ENCODE data around the gene FOXD1.
"Not testable (repeated sequence)": the region's sequence is repeated elsewhere in the genome, so short reads cannot be mapped to it uniquely, and the experiment has no call there.

The FOXD1 gene

DNA sequence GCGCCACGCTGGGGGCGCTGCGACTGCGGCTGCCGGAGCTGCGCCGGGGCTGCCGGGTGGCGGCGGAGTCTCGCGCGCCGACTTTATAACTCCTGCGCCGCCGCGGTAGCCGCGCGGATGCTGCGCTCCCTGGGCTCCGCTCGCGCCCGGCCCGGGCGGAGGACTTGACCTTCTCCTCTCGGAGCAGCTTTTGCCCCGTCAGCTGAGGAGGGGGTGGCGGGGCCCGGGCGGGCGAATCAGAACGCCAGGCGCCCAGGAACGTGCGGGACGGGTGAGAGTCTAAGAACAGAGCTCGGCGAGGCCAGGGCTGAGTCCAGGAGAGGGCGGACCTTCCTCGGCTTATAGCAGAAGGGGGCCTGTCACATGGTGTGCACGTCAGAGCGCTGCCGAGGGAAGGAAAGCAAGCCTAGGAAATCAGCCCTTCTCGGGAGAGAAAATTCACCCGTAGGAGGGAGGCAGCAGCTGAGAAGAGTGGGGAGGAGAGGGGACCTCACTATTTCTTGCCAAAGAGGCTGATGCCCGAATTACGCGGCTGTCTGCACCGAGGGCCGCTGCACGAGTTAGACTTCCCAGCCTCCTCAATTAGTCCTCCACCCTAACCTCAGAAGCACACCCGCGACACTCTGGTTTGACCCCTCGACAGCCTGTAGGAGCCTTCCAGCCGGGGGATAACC is at the start of gene FOXD1:
Gene FOXD1 (minus strand): TSS at position 315 of the 674 bp plus-strand sequence. CDS start 415 bp downstream, outside the sequence.
- no peak for DNase-seq

DNA sequence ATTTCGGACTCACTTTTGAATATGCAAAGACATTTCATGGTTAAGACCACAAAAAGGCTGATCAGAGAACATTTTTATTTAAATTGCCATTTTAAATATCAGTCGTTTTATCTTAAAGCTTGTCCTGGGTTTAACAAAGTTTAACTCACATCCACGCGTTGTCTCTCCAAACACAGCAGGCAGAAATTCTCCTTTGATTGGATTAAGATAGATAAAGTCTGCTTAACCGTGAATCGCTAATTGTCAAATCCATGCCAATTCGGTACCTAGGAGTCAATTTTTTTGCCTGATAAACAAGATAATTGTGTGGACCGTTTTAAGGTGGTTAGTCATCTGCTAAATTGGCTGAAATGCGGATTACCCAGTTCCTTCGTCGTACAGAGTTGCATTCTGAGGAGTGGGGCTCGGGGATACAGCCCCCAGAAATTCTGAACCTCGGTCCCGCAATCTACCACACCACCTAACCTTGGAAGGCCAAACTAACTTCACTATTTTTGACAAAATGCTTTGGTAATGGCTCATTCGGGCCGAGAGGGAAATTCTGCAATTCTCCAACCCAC is 49.0 kb upstream of the FOXD1 start:
- DNase-seq = peak; percentile 40

DNA sequence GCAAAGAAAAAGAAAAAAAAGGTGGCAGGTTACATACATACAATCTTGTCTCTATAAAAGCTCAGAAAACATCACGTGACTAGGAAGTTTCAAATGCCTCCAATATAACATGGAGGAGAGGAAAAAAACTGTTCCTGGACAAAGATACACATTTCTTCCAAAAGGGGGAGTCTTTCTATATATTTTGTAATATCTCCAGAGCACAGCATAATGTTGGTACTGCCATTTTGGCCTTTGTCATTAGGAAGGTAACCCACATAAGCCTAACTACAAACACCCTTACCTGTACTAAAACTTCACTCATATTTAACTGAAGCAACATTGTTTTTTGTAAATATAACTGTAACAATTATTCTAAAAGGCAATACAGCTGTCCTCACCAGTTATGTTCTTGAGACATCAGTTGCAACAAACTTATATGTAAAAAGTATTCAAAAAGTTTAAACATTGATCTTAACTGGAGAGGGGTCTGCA is 48.4 kb upstream of the FOXD1 start:
- peak; percentile 40 for DNase-seq

DNA sequence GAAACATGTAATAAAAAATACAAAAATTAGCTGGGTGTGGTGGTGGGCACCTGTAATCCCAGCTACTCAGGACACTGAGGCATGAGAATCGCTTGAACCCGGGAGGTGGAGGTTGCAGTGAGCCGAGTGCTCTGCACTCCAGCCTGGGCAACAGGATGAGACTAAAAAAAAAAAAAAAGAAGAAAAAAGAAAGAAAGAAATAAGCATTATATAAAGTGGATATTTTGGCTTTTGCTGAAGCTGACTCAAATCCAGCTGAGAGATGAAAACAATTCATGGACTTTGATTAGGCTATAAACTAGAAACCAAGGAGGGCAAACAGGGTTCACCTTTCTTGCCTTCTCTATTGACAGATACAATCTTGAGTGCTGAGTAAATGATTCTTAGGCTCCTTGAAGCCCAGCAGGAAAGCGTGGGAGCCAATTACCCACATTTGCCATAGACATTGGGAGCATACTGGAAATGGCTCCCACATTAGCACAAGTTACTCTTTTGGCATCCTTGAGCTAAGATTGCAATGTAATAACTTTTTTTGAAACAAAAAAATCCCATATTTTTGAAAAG is 47.3 kb upstream of the FOXD1 start:
- DNase-seq = no peak

DNA sequence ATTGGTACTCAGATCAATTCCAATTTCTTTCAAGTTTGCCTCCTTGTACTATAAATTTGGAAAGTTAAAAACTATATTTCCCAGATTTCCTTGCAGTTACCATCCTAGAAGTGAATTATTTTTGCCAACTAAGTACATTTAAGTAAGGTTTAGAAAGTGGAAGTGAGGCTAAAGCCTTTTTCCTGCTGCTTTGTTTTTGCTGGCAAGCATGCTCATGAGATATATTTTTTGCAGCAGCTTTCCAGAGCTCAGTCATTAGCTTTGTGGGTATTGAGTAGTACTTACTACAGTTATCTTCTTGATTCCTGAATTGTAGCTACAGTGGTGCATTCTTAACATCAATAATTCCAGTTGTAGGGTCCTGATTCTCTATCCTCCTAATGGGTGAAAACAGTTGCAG is 46.1 kb upstream of the FOXD1 start:
- no peak for DNase-seq

DNA sequence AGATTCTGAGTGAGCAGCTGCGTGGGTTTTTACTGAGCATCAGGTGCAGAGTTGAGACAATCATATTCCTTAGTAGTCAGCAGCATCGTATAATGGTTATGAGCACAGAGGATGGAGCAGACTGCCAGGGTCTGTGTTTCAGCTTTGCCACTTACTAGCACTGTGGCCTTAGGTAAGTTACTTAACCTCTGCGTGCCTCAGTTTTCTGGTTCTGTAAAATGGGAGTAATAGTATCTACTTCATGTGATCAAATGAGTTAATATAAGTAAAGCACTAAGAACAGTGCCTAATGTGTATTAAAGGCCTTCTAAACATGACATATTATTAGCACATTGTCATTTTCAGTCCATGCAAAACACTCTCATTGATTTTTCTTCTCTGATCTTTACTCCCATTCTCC is 44.8 kb upstream of the FOXD1 start:
- DNase-seq = no peak

DNA sequence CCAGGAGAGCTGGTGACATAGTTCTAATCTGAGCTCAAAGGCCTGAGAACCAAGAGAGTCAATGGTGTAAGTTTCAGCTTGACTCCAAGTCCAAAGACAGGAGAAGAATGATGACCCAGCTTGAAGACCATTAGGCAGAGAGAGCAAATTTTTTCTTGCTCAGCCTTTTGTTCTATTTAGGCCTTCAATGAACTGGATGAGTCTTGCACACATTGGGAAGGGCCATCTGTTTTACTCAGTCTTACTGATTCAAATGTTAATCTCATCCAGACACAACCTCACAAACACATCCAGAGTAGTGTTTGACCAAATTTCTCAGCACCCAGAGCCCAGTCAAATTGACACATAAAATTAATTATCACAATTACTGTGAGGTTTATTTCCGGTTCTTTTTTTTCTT is 42.6 kb upstream of the FOXD1 start:
- no peak for DNase-seq

DNA sequence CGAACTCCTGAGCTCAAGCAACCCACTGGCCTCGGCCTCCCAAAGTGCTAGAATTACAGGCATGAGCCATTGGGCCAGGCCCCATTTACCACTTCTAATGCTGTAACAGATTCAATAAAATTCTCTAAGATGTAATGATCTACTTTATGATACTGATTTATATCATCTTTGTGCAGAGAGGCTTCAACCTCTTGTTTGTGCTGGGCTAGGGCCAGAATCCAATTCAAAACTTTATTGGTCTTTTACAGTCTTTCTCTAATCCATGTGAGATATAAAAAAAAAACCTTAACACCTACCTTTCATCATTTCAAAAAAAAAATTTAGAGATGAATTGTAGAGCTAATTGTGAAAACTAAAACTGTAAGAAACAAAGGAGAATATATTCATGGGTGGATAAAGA is 41.5 kb upstream of the FOXD1 start:
- DNase-seq = no peak

DNA sequence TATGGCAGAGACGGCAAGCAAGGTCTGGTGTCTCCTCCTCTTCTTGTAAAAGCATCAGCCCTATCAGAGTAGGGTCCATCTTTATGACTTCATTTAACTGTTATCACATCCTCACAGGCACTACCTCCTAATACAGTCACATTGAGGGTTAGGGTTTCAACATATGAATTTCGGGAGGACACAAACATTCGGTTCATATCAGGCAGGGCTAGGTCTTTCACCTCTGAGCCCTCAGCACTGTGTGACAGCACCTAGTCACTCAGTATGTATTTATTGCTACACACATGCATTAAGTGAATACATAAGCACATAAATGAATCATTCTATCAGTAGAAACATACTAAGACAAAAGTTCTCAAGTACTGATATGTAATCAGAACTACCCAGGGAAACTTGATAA is 40.2 kb upstream of the FOXD1 start:
- no peak for DNase-seq

DNA sequence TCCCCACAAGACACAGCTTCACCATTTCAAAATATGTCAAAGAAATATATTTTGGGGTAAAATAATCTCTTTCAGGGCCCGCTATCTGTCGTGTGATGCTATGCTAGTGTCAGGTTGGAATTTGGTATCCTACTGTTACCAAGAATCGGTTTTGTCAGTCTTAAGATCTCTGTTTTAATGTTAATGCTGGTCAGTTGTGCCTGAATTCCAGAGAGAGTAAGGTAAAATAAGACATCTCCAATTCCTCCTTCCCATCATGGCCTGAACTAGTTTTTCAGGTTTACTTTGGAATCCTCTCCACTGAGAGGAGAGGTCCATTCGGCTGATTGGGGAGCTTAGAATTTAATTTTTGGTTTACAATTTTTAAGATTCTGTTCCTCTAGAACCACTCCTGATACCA is 39.2 kb upstream of the FOXD1 start:
- no peak for DNase-seq

DNA sequence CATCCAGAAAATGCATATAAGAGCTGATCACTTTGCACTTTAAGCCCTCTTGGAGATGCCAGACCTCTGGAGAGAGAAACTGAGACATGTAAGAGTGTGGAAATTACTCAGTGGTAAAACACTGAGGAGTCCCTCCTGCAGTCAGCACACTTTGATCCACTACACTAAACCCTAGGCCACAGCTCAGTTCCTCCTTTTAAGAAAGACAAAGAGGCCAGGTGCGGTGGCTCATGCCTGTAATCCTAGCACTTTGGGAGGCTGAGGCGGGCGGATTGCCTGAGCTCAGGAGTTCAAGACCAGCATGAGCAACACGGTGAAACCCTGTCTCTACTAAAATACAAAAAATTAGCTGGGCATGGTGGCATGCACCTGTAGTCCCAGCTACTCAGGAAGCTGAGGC is 38.7 kb upstream of the FOXD1 start:
- DNase-seq = not testable (repeated sequence)

DNA sequence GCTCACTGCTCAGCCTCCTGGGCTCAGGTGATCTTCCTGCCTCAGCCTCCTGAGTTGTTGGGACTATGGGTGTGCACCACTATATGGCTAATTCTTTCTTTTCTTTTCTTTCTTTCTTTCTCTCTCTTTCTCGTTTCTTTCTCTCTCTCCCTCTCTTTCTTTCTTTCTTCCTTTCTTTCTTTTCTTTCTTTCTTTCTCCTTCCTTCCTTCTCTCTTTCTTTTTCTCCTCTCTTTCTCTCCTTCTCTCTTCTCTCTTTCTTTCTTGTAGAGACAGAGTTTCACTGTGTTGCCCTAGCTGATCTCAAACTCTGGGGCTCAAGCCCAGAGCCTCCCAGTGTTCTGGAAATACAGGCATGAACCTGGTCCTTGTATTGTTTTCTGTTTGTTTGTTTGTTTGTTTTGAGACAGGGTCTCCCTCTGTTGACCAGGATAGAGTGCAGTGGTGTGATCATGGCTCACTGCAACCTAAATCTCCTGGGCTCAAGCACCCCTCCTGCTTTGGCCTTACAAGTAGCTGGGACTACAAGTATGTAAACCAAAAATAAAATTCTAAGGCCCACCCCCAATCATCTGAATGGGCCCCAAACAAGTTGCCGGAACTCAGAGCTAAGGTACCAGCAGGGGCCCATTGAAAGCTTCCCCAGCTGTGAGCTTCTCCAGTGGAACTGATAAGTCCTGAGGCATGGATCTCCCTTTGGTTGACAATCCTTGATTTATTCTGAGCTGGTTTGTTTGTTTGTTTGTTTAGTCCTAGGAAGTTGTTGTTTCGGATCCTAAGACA is 37.7 kb upstream of the FOXD1 start:
- no peak for DNase-seq

DNA sequence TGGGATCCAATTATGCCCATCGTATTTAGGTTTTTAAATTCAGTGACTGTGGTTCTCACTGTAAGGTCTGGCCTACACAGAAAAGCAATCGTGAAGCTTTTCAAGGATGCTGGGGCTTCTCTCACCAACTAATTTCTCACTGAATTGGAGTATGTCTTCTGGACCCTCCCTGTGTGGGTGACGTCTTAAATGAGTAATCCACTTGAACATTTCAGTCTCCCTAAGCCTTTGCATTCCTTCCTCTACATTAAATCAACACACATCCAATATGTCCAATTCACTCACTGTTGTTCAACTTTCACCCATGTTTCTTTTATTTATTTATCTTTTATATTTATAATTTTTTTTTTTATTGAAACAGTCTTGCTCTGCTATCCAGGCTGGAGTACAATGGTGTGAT is 37.1 kb upstream of the FOXD1 start:
- no peak for DNase-seq

DNA sequence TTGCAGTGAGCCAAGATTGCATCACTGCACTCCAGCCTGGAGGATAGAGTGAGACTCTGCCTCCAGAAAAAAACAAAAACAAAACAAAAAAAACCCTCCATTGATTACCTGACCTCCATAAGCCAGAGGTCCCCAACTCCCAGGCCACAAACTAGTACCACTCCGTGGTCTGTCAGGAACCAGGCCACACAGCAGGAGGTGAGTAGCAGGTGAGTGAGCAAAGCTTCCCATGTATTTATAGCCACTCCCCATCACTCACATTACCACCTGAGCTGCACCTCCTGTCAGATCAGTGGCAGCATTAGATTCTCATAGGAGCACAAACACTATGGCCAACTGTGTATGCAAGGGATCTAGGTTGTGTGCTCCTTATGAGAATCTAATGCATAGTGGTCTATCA is 35.9 kb upstream of the FOXD1 start:
- DNase-seq = no peak

DNA sequence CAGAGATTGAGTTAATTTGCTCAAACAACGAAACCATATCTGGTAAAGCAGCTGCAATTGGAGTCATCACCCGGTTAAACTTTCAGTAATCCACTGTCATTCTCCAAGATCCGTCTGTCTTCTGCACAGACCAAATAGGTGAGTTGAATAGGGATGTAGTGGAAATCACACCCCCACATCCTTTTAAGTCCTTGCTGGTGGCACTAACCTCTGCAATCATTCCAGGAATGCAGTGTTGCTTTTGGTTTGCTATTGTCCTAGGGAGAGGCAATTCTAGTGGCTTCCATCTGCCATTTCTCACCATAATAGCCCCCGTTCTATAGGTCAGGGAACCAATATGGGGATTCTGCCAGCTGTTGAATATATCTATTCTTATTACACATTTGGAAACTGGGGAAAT is 35.1 kb upstream of the FOXD1 start:
- no peak for DNase-seq

DNA sequence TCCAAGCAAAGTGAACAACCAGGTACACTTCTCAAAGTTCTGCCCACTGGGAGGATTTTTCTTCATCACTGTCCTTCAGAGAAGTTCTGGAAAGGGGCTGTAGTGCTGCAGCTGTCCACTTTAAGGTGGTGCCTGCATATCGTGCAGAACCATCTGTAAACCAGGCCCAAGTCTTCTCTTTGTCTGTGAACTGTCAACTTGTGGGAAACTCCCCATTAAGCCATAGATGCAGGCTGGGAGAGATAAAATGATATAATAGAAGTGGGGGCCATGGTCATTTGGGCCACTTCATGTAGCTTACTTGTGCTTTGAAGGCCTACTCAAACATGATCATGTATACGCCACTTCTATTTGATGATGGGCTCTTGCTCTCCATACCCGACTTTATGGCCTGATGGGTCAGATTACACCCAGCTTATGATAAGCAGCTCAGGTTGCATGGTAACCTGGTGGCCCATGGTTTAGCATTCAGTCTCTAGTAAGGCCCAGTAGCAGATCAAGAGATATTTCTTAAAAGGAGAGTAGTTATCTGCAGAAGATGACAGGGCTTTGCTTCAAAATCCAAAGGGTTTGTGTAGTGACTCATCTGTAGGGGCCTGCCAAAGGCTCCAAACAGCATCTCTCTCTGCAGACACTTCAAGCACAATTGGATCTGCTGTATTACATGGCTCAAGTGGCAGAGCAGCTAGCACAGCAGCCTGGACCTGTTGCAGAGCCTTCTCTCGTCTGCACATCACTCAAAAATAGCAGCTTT is 34.0 kb upstream of the FOXD1 start:
- DNase-seq = no peak

DNA sequence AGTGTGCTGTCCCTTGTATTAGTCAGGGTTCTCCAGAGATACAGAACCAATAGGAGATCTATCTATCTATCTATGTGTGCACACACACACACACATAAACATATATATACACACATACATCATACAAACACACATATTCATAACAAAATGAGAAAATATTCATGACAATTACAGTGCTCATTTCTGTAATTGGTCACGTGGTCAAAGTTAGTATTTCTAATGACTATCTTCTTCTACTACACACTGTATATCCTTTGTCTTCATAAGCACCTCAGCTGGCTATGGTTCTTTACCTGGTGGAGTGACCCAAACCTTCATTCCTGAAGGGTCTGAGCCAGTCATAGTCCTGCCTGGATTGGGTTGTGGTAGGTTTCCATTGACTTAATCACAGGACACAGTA is 31.9 kb upstream of the FOXD1 start:
- no peak for DNase-seq

DNA sequence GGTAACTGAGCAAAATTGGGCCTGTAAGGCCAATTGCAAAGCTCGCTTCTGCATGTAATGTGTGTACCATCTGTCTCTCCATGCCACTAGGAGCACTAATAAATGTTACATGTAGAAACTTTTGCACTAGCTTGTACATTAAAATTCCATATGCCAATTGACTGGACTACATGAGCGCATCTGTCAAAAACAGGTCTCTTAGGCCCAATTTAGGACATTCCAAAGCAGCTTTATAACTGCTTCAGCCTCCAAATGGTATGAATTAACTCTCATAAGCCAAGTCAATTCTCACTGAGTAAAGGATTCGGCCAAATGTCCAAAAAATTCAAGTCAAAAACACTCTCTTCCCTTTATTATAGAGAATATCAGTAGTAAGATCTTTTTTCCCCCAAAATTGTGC is 23.5 kb upstream of the FOXD1 start:
- DNase-seq = no peak

DNA sequence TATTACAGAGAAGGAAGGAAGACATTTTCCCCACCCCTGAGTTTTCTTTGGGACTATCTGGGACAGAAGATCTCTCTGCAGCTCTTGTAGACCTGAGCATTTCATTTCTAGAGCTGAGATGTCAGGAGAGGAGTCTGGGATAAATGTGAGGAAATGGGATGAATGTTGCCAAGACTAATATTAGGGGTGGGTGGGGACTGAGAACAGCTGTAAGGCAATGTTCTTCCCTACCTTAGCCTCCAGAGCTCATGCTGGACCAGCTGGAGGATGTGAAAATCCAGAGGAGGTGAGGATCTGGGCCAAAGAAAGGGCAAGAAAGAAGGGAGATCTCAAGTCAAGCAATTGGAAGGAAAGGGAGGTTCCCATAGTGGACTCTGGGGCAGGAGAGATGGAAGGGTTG is 23.1 kb upstream of the FOXD1 start:
- DNase-seq = no peak

DNA sequence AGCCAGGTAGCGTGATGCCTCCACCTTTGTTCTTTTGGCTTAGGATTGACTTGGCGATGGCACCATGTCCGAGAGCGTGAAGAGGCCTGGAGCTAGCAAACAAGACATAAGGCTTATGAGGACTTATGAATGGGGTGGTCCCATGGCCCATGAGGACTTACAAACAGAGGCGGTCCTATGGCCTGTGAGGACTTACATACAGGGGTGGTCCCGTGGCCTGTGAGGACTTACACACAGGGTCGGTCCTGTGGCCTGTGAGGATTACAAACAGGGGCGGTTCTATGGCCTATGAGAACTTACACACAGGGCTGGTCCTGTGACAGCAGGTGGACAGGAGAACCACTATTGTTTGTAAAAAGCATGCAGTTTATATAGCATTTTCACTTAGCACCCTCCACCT is 21.3 kb upstream of the FOXD1 start:
- DNase-seq = no peak

DNA sequence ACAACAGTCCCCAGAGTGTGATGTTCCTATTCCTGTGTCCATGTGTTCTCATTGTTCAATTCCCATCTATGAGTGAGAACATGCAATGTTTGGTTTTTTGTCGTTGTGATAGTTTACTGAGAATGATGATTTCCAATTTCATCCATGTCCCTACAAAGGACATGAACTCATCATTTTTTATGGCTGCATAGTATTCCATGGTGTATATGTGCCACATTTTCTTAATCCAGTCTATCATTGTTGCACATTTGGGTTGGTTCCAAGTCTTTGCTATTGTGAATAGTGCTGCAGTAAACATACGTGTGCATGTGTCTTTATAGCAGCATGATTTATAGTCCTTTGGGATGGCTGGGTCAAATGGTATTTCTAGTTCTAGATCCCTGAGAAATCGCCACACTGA is 20.1 kb upstream of the FOXD1 start:
- DNase-seq = not testable (repeated sequence)

DNA sequence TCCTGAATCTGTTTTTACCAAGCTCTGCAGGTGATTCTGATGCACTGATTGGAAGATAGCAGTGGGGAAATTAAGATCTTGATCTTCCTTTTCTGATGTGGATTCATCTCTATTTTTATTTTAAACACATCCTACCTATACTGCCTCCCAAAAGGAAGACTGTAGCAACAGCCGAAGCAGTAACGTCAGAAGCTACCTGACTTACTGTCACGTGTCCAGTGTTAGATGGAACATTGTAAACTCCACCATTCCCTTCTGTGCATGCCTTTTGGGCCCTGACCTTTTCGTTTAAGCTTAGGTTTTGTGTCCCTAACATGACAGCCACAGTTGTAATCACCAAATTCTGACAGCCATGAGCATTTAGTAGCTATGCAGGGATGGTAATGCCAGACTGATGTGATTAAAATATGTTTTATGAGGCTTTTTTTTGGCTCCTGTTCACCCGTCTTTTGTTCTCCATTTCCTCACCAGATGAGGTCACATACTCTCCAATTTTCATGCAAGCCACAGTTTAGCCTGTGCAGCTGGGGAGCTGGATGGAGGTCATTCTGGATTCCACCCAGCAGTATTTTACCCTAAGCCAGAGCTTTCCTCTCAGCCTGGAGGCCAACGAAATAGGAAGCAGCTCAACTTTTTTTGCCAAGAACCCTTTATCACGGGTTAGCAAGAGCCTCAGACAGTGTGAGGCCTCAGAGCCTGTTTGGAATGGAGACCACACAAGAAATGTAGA is 15.6 kb upstream of the FOXD1 start:
- peak; percentile 6 for DNase-seq

All from midbrain (tissue), 1 donor.